GM18508 (cell line): ENCODE measurements around the gene ZNF831.

Experiments
- ATAC-seq: cut with Tn5 transposase; IDR thresholded peaks from one replicate; pipeline ENCODE4 v1.9.1; 2021; ENCODE audit warnings: moderate number of reproducible peaks; ENCODE audit not compliant: insufficient read depth, unreplicated experiment

The ZNF831 gene

DNA sequence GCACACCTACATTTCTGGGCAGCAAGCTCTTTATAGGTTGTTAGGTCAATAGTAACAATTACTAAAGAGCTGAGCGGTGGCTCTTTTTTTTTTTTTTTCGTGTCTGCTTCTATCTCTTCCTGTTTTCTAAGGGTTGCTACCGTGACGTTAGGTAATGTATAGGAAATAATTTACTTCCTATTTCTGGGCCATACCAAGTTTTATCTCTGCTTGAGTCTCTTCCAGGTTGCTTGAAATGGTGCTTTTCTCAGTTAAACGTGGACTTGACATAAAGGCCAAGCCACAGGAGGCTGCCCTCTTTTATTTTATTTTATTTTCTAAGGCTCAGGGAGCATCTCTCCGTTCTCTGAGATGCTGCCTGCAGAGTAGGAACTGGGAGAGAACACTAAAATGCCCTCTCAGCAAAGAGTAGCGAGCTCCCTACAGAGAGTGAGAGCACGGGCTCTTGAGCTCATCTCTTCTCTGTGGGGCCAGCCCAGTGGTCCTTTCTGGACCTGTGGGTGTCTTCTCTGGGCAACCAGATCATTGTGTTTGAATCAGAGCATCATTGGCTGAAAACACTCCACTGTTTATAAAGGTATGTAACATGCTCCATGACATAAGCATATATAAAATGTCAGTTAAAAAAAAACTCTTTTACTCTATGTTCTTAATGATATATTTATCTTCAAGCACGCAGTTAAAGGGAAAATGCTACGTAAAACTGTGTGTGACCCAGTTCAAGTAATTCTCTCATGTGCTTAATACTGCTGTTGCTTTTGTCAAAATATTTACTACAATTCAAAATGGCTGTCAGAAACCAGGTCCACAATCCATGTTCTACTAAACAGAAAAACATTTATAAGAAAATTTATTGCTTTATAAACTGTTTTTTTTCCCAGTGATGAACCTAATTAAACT lies at the start of gene ZNF831:
ZNF831 (plus strand) TSS at position 191 of the 900 bp plus-strand sequence. CDS start 27,199 bp downstream, outside the sequence.
- no peak for ATAC-seq

DNA sequence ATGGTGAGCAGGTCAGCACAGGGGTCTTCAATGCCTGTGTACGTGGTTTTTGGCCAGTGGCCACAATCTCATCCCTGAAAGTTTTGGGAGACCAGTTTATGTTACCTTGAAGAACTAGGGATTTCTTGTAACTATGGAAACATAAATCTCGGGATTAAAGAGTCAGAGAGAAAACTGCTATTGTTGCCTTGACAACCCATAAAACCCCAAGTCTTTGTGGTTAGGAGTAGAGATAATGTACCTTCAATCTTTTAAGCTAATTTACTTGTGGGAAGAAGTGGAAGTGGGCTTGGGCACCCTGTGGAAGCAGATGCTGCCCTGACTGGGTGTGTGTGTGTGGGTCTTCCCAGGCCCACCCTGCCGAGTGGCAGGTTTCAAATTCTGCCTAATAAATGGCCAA lies 46.1 kb upstream of the ZNF831 start:
- ATAC-seq: no peak

DNA sequence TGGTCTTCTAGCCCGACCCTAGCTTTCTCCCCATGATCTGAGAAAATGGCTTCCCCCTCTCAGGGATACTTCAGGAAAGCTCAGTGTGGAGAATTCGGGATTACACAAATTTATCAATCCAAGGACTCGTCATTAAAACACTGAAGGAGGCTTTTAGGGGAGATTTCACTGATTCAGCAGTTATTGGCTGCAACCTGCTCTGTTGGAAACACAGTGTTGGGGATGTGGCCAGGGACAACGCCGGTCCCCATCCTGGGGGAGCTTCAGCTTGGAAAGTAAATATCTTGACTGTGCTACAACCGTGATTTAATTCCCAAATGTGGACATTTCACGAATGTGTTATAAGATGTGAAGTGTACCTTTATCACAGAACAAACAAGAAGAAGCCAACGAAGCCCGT lies 44.8 kb upstream of the ZNF831 start:
- no peak for ATAC-seq

- no peak for ATAC-seq
Measured at GRCh38 chr20:59120491-59120890, 43.1 kb upstream of the ZNF831 start.

DNA sequence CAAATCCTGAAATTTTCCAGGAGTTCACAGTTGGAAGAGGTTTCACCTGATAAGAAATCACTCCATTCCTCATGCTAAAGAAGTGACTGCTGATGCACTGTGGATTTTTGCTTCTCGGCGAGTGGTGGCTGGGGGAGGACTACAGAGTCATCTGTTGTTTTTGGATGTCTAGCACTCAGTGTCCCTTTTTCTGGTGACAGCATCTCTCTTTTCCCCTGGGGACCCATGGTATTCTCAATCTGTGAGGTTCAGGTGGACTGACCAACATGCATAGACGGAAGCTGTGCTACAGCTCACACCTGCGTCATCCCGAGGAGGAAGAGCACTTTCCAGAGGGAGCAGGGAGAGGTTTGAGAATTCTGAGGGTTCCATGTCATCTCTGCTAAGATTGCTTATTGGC lies 42.7 kb upstream of the ZNF831 start:
- ATAC-seq: no peak

DNA sequence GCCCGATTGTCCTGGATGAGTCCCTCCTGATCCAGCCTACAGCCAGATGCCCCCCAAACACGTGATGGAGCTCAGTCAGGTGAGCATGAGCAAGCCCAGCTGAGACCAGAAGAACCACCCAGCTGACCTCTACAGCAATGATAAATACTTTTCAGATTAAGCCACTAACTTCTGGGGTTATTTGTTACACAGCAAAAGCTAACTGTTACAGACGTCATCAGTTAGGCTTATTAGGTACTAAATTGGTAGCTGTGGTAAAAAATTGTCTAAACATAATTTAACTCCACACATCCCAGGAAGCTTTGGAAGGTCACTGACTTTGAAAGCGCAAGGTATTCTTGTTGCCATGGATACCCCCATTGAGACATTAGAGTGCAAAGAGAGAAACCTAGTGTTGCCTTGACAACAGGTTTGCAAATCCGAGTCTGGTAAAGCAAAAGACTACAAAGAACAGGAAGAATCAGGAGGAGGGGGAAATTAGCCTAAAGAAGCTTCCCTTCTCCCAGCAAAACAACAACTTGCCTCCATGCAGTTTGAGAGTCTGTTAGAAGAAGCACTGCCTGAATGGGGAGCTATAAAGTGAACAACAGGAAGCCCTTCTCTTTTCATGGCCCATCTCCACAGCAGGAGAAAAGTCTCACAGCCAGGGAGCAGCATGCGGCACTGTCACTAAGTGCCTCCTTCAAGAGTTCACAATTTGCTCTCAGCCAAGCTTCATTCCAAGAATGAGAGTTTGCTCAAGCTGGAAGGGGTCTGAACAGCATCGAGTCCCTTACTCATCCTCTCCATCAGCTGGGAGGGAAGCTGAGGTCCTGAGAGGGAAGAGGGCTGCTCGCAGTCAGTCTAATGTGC lies 41.7 kb upstream of the ZNF831 start:
- no peak for ATAC-seq

- no peak for ATAC-seq
Measured at GRCh38 chr20:59122566-59122919, 41.1 kb upstream of the ZNF831 start.

DNA sequence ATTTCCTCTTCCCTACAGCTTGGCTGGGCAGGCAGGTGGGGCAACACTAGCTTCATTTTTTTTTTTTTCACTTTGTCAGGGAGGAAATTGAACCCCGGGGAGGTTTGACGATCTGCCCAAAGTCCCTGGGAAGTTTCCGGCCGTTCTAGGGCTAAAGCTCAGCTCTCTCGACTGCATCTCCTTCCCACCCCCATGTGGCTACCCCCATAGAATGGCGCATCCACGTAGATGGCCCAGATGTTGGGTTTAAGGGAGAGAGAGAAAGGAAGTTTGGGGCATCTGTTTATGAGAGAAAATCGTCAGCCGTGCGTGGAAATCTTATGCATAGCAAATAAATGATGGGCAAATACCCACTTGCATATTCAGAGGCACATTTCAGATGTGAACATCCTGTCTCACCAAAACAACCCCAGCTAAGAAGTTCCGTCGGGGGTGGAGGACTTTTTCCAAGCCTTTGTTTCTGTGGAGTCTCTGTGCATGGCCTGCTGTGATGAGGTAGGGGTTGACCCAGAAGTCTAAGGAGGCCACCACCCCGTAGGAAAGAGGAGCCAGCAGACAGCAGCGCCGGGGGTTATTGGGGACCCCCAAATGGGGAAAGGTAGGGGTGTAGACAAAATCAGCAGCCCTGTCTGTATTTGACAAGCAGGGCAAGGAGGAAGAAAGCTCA lies 40.5 kb upstream of the ZNF831 start:
- ATAC-seq: no peak

GRCh38 chr20:59123678-59124255 lies 39.9 kb upstream of the ZNF831 start:
- no peak for ATAC-seq

GRCh38 chr20:59124296-59125029 lies 39.2 kb upstream of the ZNF831 start:
- no peak for ATAC-seq

DNA sequence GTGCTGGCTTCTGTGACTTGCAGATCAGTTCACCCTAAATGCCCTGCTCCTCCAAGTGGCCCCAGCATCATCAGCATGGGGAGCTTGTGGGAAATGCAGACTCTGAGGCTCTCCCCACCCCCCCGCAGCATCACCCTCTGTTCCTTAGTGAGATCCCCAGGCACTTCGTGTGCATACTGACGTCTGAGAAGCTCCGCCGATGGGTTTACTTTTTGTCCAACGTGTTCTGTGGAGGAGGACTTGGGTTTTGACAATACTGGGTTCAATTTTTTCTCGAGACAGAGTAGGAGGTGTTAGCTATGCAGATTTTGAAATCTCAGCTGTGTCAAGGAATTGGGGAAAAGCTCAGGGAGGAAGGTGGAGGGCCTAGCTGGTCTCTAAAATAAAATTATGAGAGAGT lies 38.3 kb upstream of the ZNF831 start:
- no peak for ATAC-seq

DNA sequence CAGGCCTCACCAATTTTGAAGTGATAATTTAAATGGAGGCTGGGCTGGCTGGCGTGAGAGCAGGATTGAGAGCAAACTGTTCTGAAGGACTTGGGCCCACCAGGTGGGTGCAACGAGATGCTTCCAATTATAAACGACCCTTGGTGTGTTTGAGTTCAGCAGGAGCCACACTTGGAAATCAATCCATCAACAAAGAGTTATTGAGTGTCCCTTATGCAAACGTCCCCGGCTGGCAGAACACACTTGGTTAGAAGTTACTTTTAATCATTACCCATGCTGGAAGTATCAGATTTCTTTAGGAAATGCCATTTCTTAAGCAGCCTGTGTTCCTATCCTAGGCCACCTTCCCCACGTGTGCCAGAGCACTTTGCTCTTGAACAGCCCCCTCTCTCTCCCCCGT lies 37.8 kb upstream of the ZNF831 start:
- ATAC-seq: no peak

- ATAC-seq: no peak
Measured at GRCh38 chr20:59127839-59128238, 35.8 kb upstream of the ZNF831 start.

GRCh38 chr20:59131551-59132285 lies 31.9 kb upstream of the ZNF831 start:
- no peak for ATAC-seq

DNA sequence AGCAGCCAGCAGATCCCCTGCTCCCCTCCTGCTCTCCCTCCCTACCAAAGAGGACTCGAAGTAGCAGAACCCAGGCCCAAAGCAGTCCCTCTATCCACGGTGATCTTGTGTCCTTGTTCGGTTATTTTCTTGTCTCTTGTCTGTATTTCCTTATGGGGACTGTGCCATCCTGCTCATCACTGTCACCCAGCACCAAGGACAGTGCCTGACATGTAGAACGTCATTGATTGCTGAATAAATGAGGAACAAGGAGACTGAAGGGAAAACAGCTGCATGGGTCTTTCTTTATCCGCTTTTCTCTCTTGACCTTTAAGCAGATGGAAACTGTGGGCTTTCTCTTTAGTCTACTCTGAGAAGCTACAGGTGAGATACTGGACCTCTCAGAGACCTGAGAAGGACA lies 29.4 kb upstream of the ZNF831 start:
- no peak for ATAC-seq

GRCh38 chr20:59135093-59135492 lies 28.5 kb upstream of the ZNF831 start:
- no peak for ATAC-seq

- no peak for ATAC-seq
Measured at GRCh38 chr20:59136027-59136426, 27.6 kb upstream of the ZNF831 start.

DNA sequence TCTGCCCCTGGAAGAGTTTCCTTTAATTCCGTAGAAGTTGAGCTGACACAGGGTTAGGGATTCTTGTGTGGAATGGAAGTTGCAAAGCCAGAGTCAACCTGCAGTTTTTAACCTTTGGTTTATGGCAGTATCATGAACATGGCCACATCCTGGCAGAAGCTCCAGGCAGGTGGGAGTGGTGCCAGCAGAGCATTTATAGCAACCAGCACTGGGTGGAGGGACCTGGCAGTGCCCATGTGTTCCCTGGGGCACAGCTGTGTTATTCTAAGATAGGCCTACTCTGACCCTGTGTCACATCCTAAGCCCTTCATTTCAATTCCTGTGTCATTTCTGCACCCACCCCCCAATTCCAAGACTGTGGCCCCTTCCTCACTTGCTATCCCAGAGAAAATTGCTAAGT lies 26.1 kb upstream of the ZNF831 start:
- no peak for ATAC-seq

DNA sequence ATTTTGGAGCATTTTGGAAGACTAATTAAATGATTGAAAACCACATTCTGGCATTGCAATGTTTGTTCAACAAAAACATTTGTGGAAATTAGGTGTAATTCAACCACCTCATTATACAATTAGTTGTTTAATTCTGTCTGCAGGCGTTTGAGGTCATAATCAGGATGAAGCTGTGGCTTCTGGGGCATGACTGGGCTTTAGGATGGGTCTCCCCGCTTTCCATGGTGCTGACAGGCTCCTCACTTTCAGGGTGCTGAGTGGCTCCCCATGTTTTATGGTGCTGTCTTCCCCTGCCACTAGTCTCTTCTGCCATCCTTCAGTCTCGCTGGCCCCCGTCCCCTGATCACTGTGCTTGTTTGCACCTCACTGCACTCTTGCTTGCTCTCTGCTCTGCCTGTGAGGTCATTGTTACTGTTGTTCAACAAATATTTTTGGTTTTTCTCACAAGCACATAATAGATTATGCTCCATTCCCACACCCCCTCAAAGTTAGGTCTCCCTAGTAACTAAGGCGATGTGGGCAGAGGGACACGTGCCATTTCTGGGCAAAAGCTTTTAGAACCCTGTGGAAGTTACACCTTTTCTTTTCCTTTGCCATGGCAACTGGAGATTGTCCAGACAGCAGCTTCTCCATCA lies 25.4 kb upstream of the ZNF831 start:
- ATAC-seq: no peak
